Activated naive CD4-positive, alpha-beta T cell (primary cell): ENCODE results near the gene ZNF831.

Source experiments
- DNase-seq, 4 experiments: peaks; one replicate each; lab custom pipeline; 2025; lab: John Stamatoyannopoulos, UW

The ZNF831 gene

GRCh38 chr20:59247731-59248684, 84.4 kb downstream of the ZNF831 start:
- no peak for DNase-seq

GRCh38 chr20:59250293-59250692, 86.7 kb downstream of the ZNF831 start:
- DNase-seq: no peak

- DNase-seq: no peak
Measured at GRCh38 chr20:59253325-59253724, 89.7 kb downstream of the ZNF831 start.

- DNase-seq: no peak
Measured at GRCh38 chr20:59253779-59254319, 90.2 kb downstream of the ZNF831 start.

- no peak for DNase-seq
Measured at GRCh38 chr20:59255256-59255655, 91.6 kb downstream of the ZNF831 start.

- DNase-seq: no peak
Measured at GRCh38 chr20:59258221-59258621, 94.6 kb downstream of the ZNF831 start.

- DNase-seq: no peak
Measured at GRCh38 chr20:59259946-59260345, 96.3 kb downstream of the ZNF831 start.

GRCh38 chr20:59265298-59265697, 101.7 kb downstream of the ZNF831 start:
- no peak for DNase-seq

GRCh38 chr20:59268870-59269269, 105.2 kb downstream of the ZNF831 start:
- DNase-seq: no peak

- no peak for DNase-seq
Measured at GRCh38 chr20:59269411-59270025, 105.9 kb downstream of the ZNF831 start.

GRCh38 chr20:59270380-59270779, 106.8 kb downstream of the ZNF831 start:
- DNase-seq: no peak

GRCh38 chr20:59273739-59274357, 110.2 kb downstream of the ZNF831 start:
- no peak for DNase-seq

GRCh38 chr20:59276938-59277337, 113.3 kb downstream of the ZNF831 start:
- DNase-seq: no peak

GRCh38 chr20:59284470-59284869, 120.8 kb downstream of the ZNF831 start:
- DNase-seq: no peak

- no peak for DNase-seq
Measured at GRCh38 chr20:59289994-59290393, 126.4 kb downstream of the ZNF831 start.

GRCh38 chr20:59291740-59292383, 128.2 kb downstream of the ZNF831 start:
- DNase-seq: no peak

GRCh38 chr20:59295531-59295930, 131.9 kb downstream of the ZNF831 start:
- no peak for DNase-seq

- DNase-seq: no peak
Measured at GRCh38 chr20:59297686-59298085, 134.1 kb downstream of the ZNF831 start.

GRCh38 chr20:59299945-59300332, 136.3 kb downstream of the ZNF831 start:
- no peak for DNase-seq

- DNase-seq: no peak
Measured at GRCh38 chr20:59300333-59301081, 136.9 kb downstream of the ZNF831 start, which contains the start of gene EDN3. Gene EDN3, plus strand, starts transcription at chr20:59300611. Its CDS starts 202 bp downstream, at chr20:59300813.

- DNase-seq: no peak
Measured at GRCh38 chr20:59301343-59302007, 137.9 kb downstream of the ZNF831 start.
